Measurements from ENCODE around the gene KIF19.

KIF19 gene

GRCh38 chr17:74340470-74341023 lies 14.5 kb downstream of the KIF19 start:
- DNase-seq (ENCODE audit: low read depth): no peak

DNA sequence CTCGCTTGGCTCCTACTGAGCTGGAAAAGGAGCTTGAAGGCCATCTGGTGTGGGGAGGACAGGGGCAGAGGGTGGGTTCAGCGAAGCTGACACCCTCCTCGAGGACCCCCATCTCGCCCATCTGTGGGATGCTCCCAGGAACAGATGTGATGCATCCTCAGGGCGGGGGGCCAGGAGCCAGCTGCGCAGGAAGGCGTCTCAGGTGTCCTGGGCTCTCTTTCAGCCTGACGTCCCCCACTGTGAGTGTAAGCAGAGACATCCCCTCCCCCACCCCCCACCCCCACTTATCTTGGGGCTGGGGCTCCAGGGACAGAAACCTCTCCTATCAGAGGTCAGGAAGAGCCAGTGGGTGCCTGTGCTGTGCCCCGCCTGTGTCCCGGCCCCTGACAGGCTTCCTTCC lies 16.2 kb downstream of the KIF19 start:
- no peak for DNase-seq (ENCODE audit: low read depth)

GRCh38 chr17:74343121-74343520 lies 17.1 kb downstream of the KIF19 start:
- DNase-seq (ENCODE audit: low read depth): no peak

DNA sequence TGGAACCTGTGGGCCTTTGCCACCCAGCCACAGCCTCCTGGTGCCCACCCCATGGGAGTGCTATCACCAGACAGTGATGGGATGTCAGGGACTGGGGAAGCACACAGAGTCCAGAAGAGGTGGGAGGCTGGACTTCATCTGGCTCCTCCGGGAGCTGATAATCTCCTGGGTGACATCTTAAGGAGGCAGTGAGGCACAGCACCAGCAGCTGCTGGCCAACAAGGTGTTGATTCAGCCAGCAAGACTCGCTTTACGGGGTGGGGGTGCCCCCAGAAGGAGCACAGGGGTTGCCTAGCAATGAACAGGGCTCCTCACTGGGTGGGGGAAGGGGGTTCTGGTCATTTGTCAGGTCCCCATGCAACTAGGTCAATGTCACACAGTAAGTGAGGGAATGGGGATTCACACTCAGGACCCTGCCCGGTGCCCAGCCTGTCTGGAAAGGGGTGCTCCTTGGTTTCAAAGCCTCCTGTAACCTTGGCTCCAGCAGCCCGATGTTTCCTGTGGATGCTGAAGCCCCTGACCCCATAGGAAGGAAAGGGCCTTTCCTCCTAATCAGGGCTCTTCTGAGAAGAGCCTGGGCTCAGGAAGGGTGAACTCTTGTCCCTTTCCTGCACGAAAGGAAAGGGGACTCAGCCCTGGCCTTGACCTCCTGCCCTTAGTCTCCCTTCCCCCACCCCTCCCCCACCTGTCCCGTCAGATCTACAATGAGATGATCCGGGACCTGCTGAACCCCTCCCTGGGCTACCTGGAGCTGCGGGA lies 17.7 kb downstream of the KIF19 start:
- DNase-seq (ENCODE audit: low read depth): no peak

- DNase-seq (ENCODE audit: low read depth): no peak
These were observed 18.6 kb downstream of the KIF19 start for GRCh38 chr17:74344658-74345057.

DNA sequence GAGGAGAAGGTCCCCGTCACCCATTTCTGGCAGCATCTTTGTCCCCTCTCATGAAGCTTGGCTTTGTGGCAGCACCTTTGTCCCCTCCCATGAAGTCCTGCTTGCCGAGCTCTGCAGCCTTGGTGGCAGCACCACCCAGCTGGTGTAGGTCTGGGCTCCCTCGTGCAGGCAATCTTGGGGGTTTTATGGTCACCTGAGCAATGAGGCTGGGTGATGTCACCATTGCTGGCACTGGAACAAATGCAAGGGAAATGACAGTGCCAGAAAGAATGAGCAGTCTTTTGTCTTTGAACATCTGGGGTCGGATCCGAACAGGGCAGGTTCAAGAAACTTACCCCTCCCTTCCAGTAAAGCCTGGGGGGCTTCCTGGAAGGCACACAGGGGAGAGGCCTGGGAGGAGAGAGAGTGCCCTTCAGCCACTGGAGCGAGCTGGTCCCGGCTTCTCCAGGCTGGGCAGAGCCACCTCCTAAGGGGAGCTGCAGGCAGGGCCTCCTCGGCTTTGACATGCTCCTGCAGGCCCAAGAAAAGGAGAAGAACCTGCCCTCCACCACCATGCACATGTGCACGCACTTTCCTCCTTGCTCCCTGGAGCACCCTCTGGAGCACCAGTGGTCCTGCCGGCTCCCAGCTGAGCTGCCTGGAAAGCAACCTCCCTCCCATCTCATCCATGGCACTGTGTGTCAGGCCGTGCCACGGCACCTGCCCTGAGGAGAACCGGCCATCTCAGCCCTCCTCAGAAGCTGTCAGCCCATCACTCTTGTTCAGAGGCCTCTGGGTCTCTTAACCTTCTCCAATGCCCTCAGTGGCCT lies 19.6 kb downstream of the KIF19 start:
- DNase-seq (ENCODE audit: low read depth): no peak

DNA sequence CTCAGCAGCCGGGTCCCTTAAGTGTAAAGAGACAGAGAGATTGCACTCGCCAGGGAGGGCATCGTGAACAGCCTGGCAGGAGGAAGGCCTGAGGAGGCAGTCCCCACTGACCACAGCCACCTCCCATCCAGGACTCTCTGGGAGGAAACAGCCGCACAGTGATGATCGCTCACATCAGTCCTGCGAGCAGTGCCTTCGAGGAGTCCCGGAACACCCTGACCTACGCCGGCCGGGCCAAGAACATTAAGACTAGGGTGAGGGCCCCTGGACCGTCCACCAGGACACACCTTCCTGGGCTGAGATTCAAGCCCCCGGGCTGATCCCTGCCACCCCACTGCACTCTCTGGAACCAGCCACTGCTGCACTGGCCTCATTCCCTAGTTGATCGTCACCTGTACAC lies 21.6 kb downstream of the KIF19 start:
- no peak for DNase-seq (ENCODE audit: low read depth)

DNA sequence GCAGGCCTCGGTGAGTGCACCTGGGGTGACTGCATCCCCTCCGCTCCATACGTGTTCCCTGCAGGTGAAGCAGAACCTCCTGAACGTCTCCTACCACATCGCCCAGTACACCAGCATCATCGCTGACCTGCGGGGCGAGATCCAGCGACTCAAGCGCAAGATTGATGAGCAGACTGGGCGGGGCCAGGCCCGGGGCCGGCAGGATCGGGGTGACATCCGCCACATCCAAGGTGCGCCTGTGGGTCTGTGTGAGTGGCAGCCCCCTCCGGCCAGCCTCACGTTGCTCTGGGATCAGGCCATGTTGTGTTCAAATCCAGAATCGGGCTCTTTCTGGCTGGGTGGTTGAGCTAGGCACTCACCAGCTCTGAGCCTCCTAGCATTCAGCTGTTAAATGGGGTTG lies 23.1 kb downstream of the KIF19 start:
- DNase-seq (ENCODE audit: low read depth): no peak

DNA sequence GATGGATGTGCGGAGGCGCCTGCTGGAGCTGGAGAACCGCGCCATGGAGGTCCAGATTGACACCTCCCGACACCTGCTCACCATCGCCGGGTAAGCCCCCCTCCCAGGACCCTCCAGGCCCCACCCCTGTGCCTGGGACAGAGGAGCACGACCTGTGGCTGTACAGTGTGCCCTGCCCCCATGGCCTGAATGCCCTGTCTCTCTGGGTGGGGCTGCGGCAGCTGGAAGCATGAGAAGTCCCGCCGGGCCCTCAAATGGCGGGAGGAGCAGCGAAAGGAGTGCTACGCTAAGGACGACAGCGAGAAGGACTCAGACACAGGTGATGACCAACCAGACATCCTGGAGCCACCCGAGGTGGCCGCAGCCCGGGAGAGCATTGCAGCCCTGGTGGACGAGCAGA lies 24.5 kb downstream of the KIF19 start:
- DNase-seq (ENCODE audit: low read depth): no peak

GRCh38 chr17:74351552-74352210 lies 25.7 kb downstream of the KIF19 start:
- DNase-seq (ENCODE audit: low read depth): no peak

DNA sequence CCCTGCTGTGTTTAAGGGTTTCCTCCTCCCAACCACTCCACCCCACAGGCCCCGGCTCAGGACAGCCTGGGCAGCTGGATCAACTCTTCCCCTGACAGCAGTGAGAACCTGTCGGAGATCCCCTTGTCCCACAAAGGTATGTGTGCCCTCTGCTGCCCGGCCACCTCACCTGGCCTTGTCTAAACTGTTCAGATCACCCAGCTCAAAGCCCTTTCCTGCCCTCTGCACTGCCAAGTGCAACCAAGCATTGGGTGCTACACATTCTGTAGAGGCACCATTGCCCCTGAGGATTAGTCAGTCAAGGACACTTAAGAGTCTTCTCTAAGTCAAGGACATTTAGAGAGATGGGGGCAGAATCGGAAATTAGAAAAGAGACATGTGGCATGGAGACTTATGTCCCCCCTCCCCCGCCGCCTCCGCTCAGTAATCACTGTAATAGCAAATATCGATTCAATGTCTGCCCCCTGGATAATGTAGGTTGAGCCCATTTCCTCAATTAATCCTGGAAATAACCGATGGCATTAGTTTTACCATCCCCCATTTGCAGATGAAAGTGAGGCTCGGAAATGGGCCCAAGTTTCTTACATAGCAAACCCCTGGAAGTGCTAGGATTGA lies 27.5 kb downstream of the KIF19 start:
- DNase-seq (ENCODE audit: low read depth): no peak

DNA sequence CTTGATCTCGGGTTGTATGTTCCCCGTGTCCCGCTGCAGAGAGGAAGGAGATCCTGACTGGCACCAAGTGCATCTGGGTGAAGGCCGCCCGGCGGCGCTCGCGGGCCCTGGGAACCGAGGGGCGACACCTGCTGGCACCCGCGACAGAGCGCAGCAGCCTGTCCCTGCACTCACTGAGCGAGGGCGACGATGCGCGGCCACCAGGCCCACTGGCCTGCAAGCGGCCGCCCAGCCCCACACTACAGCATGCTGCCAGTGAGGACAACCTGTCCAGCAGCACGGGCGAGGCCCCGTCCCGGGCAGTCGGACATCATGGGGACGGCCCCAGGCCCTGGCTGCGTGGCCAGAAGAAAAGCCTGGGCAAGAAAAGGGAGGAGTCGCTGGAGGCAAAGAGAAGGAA lies 28.1 kb downstream of the KIF19 start:
- DNase-seq (ENCODE audit: low read depth): no peak

GRCh38 chr17:74354561-74354960 lies 28.5 kb downstream of the KIF19 start:
- no peak for DNase-seq (ENCODE audit: low read depth)

DNA sequence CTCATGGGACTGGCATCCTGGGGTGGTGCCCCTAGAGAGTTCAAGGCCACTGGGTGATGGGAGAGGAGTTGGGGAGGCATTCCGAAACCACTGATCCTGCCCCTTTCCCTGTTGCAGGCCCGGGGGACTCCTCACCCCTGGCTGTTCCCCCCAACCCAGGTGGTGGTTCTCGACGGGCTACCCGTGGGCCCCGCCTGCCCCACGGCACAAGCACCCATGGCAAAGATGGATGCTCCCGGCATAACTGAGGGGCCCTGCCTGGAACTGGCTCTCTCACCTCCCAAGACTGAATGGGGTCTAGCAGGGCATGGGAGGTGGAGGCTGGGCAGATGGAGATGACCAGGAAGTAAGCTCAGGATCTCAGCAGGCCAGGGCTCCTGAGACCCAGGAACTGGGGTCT lies 29.0 kb downstream of the KIF19 start:
- DNase-seq (ENCODE audit: low read depth): no peak

GRCh38 chr17:74356646-74357465 lies 30.8 kb downstream of the KIF19 start:
- DNase-seq (ENCODE audit: low read depth): no peak

DNA sequence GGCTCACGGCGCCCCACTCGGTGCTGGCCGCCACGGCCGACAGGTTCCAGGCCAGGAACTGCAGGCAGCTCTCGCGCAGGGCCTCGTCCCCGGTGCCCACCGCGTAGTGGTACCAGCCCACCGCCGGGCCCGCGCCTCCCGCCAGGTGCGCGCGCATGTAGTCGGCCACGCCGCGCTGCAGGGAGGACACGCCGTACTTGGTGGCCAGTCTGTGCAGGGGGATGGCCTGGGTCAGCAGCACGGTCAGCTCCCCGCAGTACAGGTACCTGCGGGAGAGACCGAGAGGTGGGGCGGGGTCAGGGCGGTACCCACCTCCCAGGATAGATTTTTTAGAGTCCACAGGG lies 31.4 kb downstream of the KIF19 start:
- no peak for DNase-seq (ENCODE audit: low read depth)

GRCh38 chr17:74358697-74359096 lies 32.7 kb downstream of the KIF19 start:
- no peak for DNase-seq (ENCODE audit: low read depth)

DNA sequence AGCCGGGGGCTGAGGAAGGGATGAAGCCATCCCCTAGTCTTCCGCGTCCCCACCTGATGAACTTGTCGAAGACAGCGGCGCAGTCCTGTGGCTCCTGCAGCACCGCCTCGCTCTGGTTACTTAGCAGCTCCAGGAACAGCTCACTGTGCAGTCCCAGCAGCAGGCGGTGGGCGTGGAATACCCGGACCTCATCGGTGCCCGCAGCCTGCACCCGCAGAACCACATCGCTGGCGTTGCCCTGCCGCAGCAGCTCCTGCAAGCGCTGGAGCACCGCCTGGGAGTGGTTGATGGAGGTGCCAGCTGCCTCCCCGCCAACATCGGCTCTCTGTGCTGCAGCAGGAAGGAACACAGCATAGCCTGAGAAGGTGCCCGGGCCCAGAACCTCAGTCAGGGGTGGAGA lies 33.9 kb downstream of the KIF19 start:
- no peak for DNase-seq (ENCODE audit: low read depth)

GRCh38 chr17:74360899-74361229 lies 34.8 kb downstream of the KIF19 start:
- DNase-seq (ENCODE audit: low read depth): no peak

DNA sequence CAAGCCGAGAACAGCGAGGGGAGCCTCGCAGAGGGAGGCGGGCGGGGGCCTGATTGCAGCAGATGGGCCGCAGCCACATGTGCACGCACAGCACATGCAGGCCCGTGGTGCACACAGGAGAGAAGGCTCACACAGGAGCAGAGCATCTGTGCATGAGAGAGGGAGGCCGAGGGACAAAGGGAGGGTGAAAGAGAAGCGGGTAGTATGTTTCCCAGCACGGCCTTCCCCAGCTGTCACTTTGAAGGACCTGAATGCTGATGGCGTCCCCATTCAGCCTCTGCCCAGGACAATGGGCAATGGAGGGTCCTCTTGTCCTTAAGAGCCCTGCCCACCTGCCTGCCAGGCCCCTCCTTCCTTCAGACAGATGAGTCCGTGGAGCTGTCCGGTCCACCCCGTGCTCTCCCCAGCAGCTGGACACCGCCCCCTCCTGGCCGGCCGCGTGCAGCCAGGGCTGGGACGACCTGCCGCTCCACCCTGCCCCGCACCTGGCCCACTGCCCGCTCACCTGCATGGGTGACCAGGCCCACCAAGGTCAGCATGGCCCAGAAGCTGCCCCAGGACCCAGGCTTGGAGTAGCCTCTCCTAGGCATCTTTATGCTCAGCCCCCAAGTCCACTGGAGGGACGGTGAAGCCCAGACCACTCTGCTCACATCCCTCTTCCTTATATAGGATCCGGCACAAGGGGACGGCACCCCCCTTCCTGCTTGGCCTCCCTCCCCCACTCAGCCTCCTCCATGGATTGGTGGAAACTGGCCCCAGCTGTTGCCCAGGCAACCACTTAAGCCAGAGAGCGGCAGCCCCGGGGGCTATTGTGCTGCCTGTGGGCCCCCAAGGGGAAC lies 35.4 kb downstream of the KIF19 start, which contains the start of gene BTBD17:
TSS of gene BTBD17 (minus strand) at position 639 of the 839 bp plus-strand sequence. CDS start at position 590, 49 bp downstream.
- DNase-seq (ENCODE audit: low read depth): peak; percentile 42

DNA sequence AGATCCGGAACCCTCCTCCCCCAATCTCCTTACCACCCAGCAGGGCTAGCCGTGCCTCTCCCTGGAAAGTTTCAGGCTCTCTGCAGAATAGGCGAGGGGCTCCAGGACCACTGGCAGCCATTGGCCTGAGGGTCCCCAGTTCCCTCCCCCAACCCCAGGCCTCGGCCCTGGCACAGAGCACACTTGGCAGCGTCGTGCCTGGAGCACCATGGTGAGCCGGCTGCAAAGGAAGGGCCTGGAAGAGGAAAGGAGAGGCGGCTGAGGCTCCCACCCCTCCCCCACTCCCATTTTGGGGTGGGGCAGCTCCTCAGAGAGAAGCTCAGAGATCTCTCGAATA lies 36.0 kb downstream of the KIF19 start:
- no peak for DNase-seq (ENCODE audit: low read depth)
